Islet precursor cell (in vitro differentiated cells): Measurements from ENCODE around the gene NCAPG2.
A peak's percentile ranks its signal among the peaks of the same experiment; 100 is the strongest.

ENCODE experiments used
- DNase-seq: peaks from one replicate; pipeline ENCODE4 v3.0.0-alpha.2; 2018

The NCAPG2 gene

GRCh38 chr7:158620418-158620817 is 84.2 kb downstream of the NCAPG2 start:
- DNase-seq = no peak

GRCh38 chr7:158618745-158619140 is 85.9 kb downstream of the NCAPG2 start:
- no peak for DNase-seq

DNA sequence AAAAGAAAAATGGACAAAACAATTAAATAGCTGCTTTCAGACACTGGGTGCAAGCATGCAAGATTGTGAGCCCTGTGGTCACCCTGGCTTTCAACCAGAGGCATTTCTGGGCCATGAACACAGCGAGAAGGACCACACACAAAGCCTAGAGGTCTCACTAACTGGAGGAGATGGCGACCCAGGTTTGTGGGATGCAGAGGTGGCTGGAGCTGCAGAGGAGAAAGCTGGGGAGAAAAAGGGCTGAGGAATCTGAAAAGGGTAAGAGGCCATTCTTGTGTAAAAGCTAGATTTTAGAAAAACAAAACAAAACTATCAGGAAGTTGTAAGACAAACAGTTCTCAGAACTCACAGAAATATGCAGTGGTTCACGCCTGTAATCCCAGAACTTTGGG is 86.9 kb downstream of the NCAPG2 start:
- no peak for DNase-seq

DNA sequence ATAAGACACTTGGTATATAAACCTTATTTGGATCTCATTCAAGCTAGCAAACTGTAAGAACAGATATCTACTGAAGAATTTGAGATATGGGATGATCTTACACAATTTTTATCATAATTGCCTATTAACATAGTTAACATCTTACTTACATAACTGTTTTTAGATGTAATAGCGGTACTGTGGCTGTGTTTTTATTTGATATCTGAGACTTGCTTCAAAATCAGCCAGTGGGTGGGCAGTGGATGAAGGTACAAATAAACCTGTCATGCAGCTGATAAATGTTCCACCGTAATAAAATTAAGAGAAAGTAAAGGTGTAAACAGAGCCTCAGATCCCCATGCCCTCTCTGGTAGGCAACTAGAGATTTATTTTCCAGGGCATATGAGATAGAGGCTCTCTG is 88.6 kb downstream of the NCAPG2 start:
- DNase-seq = no peak

DNA sequence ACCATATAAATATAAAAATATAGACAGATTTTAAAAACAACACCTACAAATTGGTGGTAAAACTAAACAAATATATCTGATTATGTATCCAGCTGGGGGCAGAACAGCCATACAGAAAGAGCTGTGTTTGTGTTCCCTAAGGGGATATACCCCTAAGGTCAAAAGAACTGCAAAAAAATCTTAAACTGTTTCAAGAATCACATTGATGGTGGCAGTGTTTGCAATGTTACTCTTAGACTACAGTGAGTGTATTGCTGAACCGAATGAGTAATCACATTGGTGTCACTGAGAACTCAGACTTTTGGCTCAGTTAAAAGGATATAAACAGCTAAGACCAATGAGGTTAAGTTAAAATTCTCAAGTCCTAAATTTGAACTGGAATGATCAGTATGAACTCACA is 89.9 kb downstream of the NCAPG2 start:
- DNase-seq = no peak

- no peak for DNase-seq
Measured at GRCh38 chr7:158613481-158613880, 91.1 kb downstream of the NCAPG2 start.

DNA sequence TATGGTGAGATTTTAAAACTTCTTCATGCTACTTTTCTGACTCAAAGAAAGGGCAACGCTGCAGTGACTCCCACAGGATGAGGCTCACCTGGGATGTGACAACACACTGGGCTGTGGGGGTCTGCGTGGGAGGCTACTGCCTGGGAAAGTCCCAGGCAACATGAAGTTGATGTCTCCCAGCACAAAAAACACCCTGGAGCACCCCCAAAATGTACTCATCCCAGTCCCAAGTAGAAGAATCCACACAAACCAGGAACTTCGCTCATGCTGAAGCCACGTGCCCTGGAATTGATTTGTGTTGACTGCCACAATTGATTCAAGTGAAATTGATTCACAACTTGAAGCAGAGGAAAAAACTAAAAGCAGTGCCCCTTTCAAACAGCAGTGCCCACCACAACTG is 92.1 kb downstream of the NCAPG2 start:
- peak; percentile 23 for DNase-seq

GRCh38 chr7:158611541-158611940 is 93.1 kb downstream of the NCAPG2 start:
- DNase-seq = peak; percentile 33

GRCh38 chr7:158609313-158609974 is 95.2 kb downstream of the NCAPG2 start:
- DNase-seq = peak; percentile 23

GRCh38 chr7:158607563-158607962 is 97.0 kb downstream of the NCAPG2 start:
- peak; percentile 0 for DNase-seq

DNA sequence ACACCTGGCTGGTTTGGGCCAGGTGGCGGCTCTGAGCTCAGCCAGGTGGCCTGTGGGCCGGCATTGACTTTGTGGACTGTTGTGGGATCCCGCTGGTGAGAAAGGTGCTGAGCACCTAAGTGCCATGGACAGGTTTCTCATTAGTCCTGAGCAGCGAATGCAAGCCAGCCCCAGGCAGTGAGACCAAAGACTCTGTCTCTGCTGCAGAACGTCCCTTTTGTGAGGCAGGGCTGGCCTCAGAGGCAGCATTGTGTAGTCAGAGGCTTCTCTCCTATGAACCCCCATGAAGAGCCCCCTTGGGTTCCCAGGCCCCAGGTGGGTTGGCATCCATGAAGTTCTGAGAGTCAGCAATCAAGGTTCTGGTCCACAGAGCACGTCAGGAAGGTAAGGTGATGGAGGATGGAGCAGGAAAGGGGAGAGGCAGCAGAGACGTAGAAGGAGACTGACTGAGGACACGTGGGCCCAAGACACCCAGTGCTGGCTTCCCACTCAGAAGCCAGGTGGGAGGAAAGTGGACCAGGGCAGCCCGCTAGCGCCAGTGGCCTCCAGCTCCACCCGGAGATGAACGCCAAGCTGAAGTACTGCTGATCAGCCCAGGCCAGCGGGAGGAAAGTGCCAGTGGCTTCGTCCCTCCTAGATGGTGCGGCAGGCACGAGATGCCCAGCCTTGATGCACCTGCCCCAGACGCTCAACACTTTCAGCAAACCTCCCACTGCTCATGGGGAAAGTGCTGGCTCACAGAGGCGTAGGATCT is 97.8 kb downstream of the NCAPG2 start:
- DNase-seq = peak; percentile 34

GRCh38 chr7:158606129-158606528 is 98.5 kb downstream of the NCAPG2 start:
- no peak for DNase-seq

GRCh38 chr7:158603773-158604755 is 100.5 kb downstream of the NCAPG2 start:
- DNase-seq = peak; percentile 40

GRCh38 chr7:158602905-158603772 is 101.5 kb downstream of the NCAPG2 start:
- peak; percentile 35 for DNase-seq

DNA sequence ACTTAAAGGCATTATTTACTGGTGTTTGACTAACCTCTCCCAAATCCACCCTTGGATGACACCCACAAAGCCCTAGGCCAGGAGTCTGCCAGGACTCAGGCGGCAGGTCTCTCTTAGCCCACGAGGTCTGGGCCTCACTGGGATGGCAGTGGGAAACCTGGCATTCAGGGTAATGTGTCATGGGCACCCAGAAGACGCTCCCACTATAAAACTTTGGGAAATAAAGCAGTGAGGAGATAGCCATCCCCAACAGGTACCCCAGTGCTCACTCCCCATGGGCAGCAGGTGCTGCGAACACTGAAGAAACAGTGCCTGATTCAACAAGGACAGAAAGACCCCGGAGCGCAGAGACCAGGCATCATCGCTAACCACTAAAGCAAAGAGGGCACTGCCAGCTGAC is 102.6 kb downstream of the NCAPG2 start:
- DNase-seq = peak; percentile 38

- no peak for DNase-seq
Measured at GRCh38 chr7:158601090-158601489, 103.5 kb downstream of the NCAPG2 start.

GRCh38 chr7:158596745-158597144 is 107.9 kb downstream of the NCAPG2 start:
- DNase-seq = no peak

GRCh38 chr7:158596309-158596708 is 108.3 kb downstream of the NCAPG2 start:
- DNase-seq = no peak

DNA sequence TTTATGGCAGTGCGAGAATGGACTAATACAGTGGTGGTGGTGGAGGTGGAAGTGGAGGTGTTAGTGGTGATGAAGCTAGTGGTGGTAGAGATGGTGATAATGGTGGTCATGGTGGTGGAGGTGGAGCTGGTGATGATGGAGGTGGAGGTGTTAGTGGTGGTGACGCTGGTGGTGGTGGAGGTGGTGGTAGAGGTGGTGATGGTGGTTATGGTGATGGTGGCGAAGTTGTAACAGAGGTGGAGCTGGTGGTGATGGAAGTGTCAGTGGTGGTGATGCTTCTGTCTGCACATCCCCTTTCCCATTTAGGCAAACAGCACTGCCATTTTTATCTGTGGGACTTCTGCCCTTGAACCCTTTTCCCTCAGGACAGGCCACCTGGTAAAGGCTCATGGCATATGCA is 109.5 kb downstream of the NCAPG2 start:
- peak; percentile 74 for DNase-seq

- no peak for DNase-seq
Measured at GRCh38 chr7:158592541-158592940, 112.1 kb downstream of the NCAPG2 start.

GRCh38 chr7:158591944-158592343 is 112.7 kb downstream of the NCAPG2 start:
- no peak for DNase-seq

- DNase-seq = no peak
Measured at GRCh38 chr7:158590181-158590530, 114.4 kb downstream of the NCAPG2 start.
